NOMO-1 (cell line): ENCODE measurements around the gene EIF4E.
"Not testable (repeated sequence)": the region's sequence is repeated elsewhere in the genome, so short reads cannot be mapped to it uniquely, and the experiment has no call there.

Experiments used
- DNase-seq, 2 experiments: peaks; one replicate each; lab custom pipeline; 2025; ENCODE audit not compliant: unreplicated experiment in 2 of 2; lab: John Stamatoyannopoulos, UW

The EIF4E gene

GRCh38 chr4:98887145-98887544 is 41.8 kb downstream of the EIF4E start:
- no peak for DNase-seq

- not testable (repeated sequence) for DNase-seq
Measured at GRCh38 chr4:98886382-98886781, 42.6 kb downstream of the EIF4E start.

GRCh38 chr4:98880884-98881283 is 48.0 kb downstream of the EIF4E start:
- DNase-seq, result not testable (repeated sequence)

GRCh38 chr4:98879515-98879914 is 49.4 kb downstream of the EIF4E start:
- DNase-seq, result no peak

GRCh38 chr4:98873059-98873458 is 55.9 kb downstream of the EIF4E start:
- DNase-seq, result no peak

- DNase-seq, result not testable (repeated sequence)
Measured at GRCh38 chr4:98872120-98872906, 56.6 kb downstream of the EIF4E start.

GRCh38 chr4:98867648-98868047 is 61.3 kb downstream of the EIF4E start:
- no peak for DNase-seq

- no peak for DNase-seq
Measured at GRCh38 chr4:98865059-98865458, 63.9 kb downstream of the EIF4E start.

- DNase-seq, result no peak
Measured at GRCh38 chr4:98864560-98864959, 64.4 kb downstream of the EIF4E start.

- no peak for DNase-seq
Measured at GRCh38 chr4:98862371-98862770, 66.6 kb downstream of the EIF4E start.

GRCh38 chr4:98861100-98861884 is 67.6 kb downstream of the EIF4E start:
- DNase-seq, result no peak

- no peak for DNase-seq
Measured at GRCh38 chr4:98851806-98852205, 77.1 kb downstream of the EIF4E start.

GRCh38 chr4:98850937-98851336 is 78.0 kb downstream of the EIF4E start:
- DNase-seq, result no peak

GRCh38 chr4:98848448-98848847 is 80.5 kb downstream of the EIF4E start:
- no peak for DNase-seq

- no peak for DNase-seq
Measured at GRCh38 chr4:98845960-98846359, 83.0 kb downstream of the EIF4E start.

- not testable (repeated sequence) for DNase-seq
Measured at GRCh38 chr4:98842917-98843316, 86.0 kb downstream of the EIF4E start.

GRCh38 chr4:98838977-98839618 is 89.8 kb downstream of the EIF4E start:
- DNase-seq, result no peak

GRCh38 chr4:98838531-98838930 is 90.4 kb downstream of the EIF4E start:
- no peak for DNase-seq

- DNase-seq, result no peak
Measured at GRCh38 chr4:98833384-98833783, 95.5 kb downstream of the EIF4E start.

GRCh38 chr4:98831036-98831435 is 97.9 kb downstream of the EIF4E start:
- not testable (repeated sequence) for DNase-seq
